ENCODE data around the gene VANGL1. TPM values are rescaled to one million over a fixed set of nuclear protein-coding genes. Genes with fewer than 3 reads are reported as not detected.

Gene VANGL1
- total RNA-seq, 1 donor from 2014 or later, result 13.8 TPM

GRCh38 chr1:115677182-115677555 is 35.4 kb downstream of the VANGL1 start:
- no peaks in the 10 kb centered on the region for H3K36me3 ChIP-seq (ENCODE audit: insufficient read depth, low read length)
- peaks cover 28% of the 10 kb centered on the region for H3K4me1 ChIP-seq (ENCODE audit: insufficient read depth, low read length)
- H3K36me3 Mint-ChIP-seq (ENCODE audit: low read depth, unreplicated experiment), result peaks cover 11% of the 10 kb centered on the region
- no peak overlapping the region for H3K4me3 ChIP-seq (ENCODE audit: insufficient read depth, low read depth, low read length)
- H3K79me2 ChIP-seq (ENCODE audit: insufficient read depth, low read length), result peaks cover 24% of the 10 kb centered on the region
- no peaks in the 10 kb centered on the region for H3K27me3 Mint-ChIP-seq (ENCODE audit: low read depth, unreplicated experiment)
- H3K27ac ChIP-seq (ENCODE audit: low read depth, low read length), result peak overlapping the region; percentile 59
- peaks cover 9% of the 10 kb centered on the region for H4K20me1 ChIP-seq (ENCODE audit: insufficient read depth, low read length)
- no peaks in the 10 kb centered on the region for H3K27me3 ChIP-seq (ENCODE audit: insufficient read depth, low read length)
- H3K4me3 Mint-ChIP-seq (ENCODE audit: unreplicated experiment), result no peak overlapping the region
- no peak overlapping the region for H2AFZ ChIP-seq (ENCODE audit: low read depth, low read length)
- H3K9ac ChIP-seq (ENCODE audit: low read length), result peak overlapping the region; percentile 23
- no peaks in the 10 kb centered on the region for H3K9me3 ChIP-seq (ENCODE audit: insufficient read depth, low read depth, low read length)
- H3K9me3 Mint-ChIP-seq (ENCODE audit: unreplicated experiment), result peaks cover 2% of the 10 kb centered on the region
- no peak for FAIRE-seq
- H3K4me2 ChIP-seq (ENCODE audit: low read length), result peak overlapping the region; percentile 25
- TF ChIP-seq, protein P1, sequence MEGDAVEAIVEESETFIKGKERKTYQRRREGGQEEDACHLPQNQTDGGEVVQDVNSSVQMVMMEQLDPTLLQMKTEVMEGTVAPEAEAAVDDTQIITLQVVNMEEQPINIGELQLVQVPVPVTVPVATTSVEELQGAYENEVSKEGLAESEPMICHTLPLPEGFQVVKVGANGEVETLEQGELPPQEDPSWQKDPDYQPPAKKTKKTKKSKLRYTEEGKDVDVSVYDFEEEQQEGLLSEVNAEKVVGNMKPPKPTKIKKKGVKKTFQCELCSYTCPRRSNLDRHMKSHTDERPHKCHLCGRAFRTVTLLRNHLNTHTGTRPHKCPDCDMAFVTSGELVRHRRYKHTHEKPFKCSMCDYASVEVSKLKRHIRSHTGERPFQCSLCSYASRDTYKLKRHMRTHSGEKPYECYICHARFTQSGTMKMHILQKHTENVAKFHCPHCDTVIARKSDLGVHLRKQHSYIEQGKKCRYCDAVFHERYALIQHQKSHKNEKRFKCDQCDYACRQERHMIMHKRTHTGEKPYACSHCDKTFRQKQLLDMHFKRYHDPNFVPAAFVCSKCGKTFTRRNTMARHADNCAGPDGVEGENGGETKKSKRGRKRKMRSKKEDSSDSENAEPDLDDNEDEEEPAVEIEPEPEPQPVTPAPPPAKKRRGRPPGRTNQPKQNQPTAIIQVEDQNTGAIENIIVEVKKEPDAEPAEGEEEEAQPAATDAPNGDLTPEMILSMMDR (IDR thresholded peaks at IDR 0.05; ENCODE audit: insufficient read depth, low read depth, low read length), result no peak
- TF ChIP-seq EZH2 (IDR thresholded peaks at IDR 0.05; ENCODE audit: insufficient read depth, low read length), result no peak
- H3K4me1 Mint-ChIP-seq (ENCODE audit: low read depth, unreplicated experiment), result peaks cover 36% of the 10 kb centered on the region
- H3K27ac Mint-ChIP-seq (ENCODE audit: unreplicated experiment), result peak overlapping the region; percentile 96
- DNase-seq (ENCODE audit: low read depth), result peak; percentile 75

- Mint-ChIP-seq H3K9me3 (ENCODE audit: unreplicated experiment) (peaks cover 2% of the 10 kb centered on the region), H3K27me3 (ENCODE audit: low read depth, unreplicated experiment) (no peaks in the 10 kb centered on the region), H3K4me1 (ENCODE audit: low read depth, unreplicated experiment) (peaks cover 36% of the 10 kb centered on the region), H3K36me3 (ENCODE audit: low read depth, unreplicated experiment) (peaks cover 9% of the 10 kb centered on the region), H3K27ac (ENCODE audit: unreplicated experiment) (peak overlapping the region; percentile 96), H3K4me3 (ENCODE audit: unreplicated experiment) (no peak overlapping the region)
- Histone ChIP-seq H2AFZ (ENCODE audit: low read depth, low read length) (no peak overlapping the region), H3K9me3 (ENCODE audit: insufficient read depth, low read depth, low read length) (no peaks in the 10 kb centered on the region), H3K4me3 (ENCODE audit: insufficient read depth, low read depth, low read length) (no peak overlapping the region), H3K4me1 (ENCODE audit: insufficient read depth, low read length) (peaks cover 28% of the 10 kb centered on the region), H3K4me2 (ENCODE audit: low read length) (peak overlapping the region; percentile 25), H3K9ac (ENCODE audit: low read length) (peak overlapping the region; percentile 23), H3K27ac (ENCODE audit: low read depth, low read length) (peak overlapping the region; percentile 59), H4K20me1 (ENCODE audit: insufficient read depth, low read length) (peaks cover 9% of the 10 kb centered on the region), H3K79me2 (ENCODE audit: insufficient read depth, low read length) (peaks cover 20% of the 10 kb centered on the region), H3K36me3 (ENCODE audit: insufficient read depth, low read length) (peaks cover 3% of the 10 kb centered on the region), H3K27me3 (ENCODE audit: insufficient read depth, low read length) (no peaks in the 10 kb centered on the region)
- DNase-seq (ENCODE audit: low read depth), result no peak
- no peak for FAIRE-seq
- no peak for TF ChIP-seq EZH2 (IDR thresholded peaks at IDR 0.05; ENCODE audit: insufficient read depth, low read length)
- TF ChIP-seq, protein P1 (IDR thresholded peaks at IDR 0.05; ENCODE audit: insufficient read depth, low read depth, low read length), result peak; percentile 17
Observed at GRCh38 chr1:115677565-115677964, 35.8 kb downstream of the VANGL1 start.

GRCh38 chr1:115678141-115678540 is 36.4 kb downstream of the VANGL1 start:
- no peak overlapping the region for H3K4me3 Mint-ChIP-seq (ENCODE audit: unreplicated experiment)
- H3K36me3 Mint-ChIP-seq (ENCODE audit: low read depth, unreplicated experiment), result peaks cover 14% of the 10 kb centered on the region
- Histone ChIP-seq H4K20me1 (ENCODE audit: insufficient read depth, low read length) (peaks cover 9% of the 10 kb centered on the region), H3K9me3 (ENCODE audit: insufficient read depth, low read depth, low read length) (no peaks in the 10 kb centered on the region), H3K36me3 (ENCODE audit: insufficient read depth, low read length) (peaks cover 8% of the 10 kb centered on the region), H2AFZ (ENCODE audit: low read depth, low read length) (no peak overlapping the region), H3K4me3 (ENCODE audit: insufficient read depth, low read depth, low read length) (no peak overlapping the region), H3K27ac (ENCODE audit: low read depth, low read length) (peak overlapping the region; percentile 23), H3K27me3 (ENCODE audit: insufficient read depth, low read length) (no peaks in the 10 kb centered on the region), H3K4me1 (ENCODE audit: insufficient read depth, low read length) (peaks cover 28% of the 10 kb centered on the region), H3K79me2 (ENCODE audit: insufficient read depth, low read length) (peaks cover 18% of the 10 kb centered on the region), H3K9ac (ENCODE audit: low read length) (no peak overlapping the region), H3K4me2 (ENCODE audit: low read length) (no peak overlapping the region)
- H3K27me3 Mint-ChIP-seq (ENCODE audit: low read depth, unreplicated experiment), result no peaks in the 10 kb centered on the region
- no peak for DNase-seq (ENCODE audit: low read depth)
- H3K9me3 Mint-ChIP-seq (ENCODE audit: unreplicated experiment), result peaks cover 2% of the 10 kb centered on the region
- peak overlapping the region; percentile 51 for H3K27ac Mint-ChIP-seq (ENCODE audit: unreplicated experiment)
- no peak for TF ChIP-seq EZH2 (IDR thresholded peaks at IDR 0.05; ENCODE audit: insufficient read depth, low read length)
- TF ChIP-seq, protein P1 (IDR thresholded peaks at IDR 0.05; ENCODE audit: insufficient read depth, low read depth, low read length), result no peak
- peaks cover 38% of the 10 kb centered on the region for H3K4me1 Mint-ChIP-seq (ENCODE audit: low read depth, unreplicated experiment)
- FAIRE-seq, result no peak
